Pancreas (tissue), 10 donors: ENCODE results near the gene ANKH. TPM values are rescaled to one million over a fixed set of nuclear protein-coding genes. Genes with fewer than 3 reads are reported as not detected.
A peak's percentile ranks its signal among the peaks of the same experiment; 100 is the strongest.

Experiments
- ATAC-seq, 4 donors: fragments of 200-7000 bp; cut with Tn5 transposase; one replicate each; pipeline versions ENCODE4 v1.8.0 to v1.9.1; 2020; ENCODE audit warnings: mild to moderate bottlenecking in 4 of 4, moderate library complexity in 4 of 4
- DNase-seq, 6 donors: peaks; one replicate each; pipeline ENCODE4 v3.0.0-alpha.2; 2020
- FAIRE-seq: peaks from 2 replicates; lab custom pipeline; 2012; peaks lifted over from hg19 to GRCh38; lab: Jason Lieb, UNC
- H3K27ac ChIP-seq, 4 donors: fragments of 200-600 bp; sonication (generic); 1 replicate in 3 of 4; 2 replicates in 1 of 4; pipeline versions ENCODE4 v1.5.0 to v1.8.0; 2020
- H3K27me3 ChIP-seq, 4 donors: fragments of 200-600 bp; one replicate each; pipeline ENCODE4 v1.8.0; 2021
- H3K36me3 ChIP-seq, 3 donors: fragments of 200-600 bp; sonication (generic) in 1 of 3; one replicate each; pipeline versions ENCODE4 v1.5.0 to v1.8.0; 2020 to 2021
- H3K4me1 ChIP-seq, 3 donors: fragments of 200-600 bp; one replicate each; pipeline ENCODE4 v1.8.0; 2021
- H3K4me3 ChIP-seq, 4 donors: fragments of 200-600 bp; sonication (generic) in 2 of 4; one replicate each; pipeline versions ENCODE4 v1.5.0 to v1.8.0; 2020 to 2021
- H3K9me3 ChIP-seq, 4 donors: fragments of 200-600 bp; one replicate each; pipeline ENCODE4 v1.8.0; 2021
- CTCF ChIP-seq, 4 donors: fragments of 200-600 bp; sonication (generic) in 3 of 4; IDR thresholded peaks; one replicate each; pipeline versions ENCODE4 v1.5.0 to v1.8.0; 2021; ENCODE audit warnings: antibody characterized with exemption in 4 of 4
- WGBS, 2 donors: extraction: QIAGEN DNeasy Blood & Tissue Kit; methylation state at CpG; one replicate each; pipeline ENCODE4 v1.1.7; 2013; 5-methylcytosine and 5-hydroxymethylcytosine counted together
- intact Hi-C, 3 donors: fragments of 100-400 bp; cut with DNase I; formaldehyde crosslinking; loops; one replicate each; pipeline versions ENCODE4 v1.11.1 to v1.14.2; 2022
- polyA plus RNA-seq, 2 donors: library from polyadenylated mRNA; stranded (reverse); fragments of 200-250 nt; gene quantifications; one replicate each; pipeline ENCODE4 v1.2.3, GENCODE V29; 2013
- total RNA-seq, 6 donors: library from RNA; stranded (reverse); fragmentation: NEBNext Ultra II Directional in 4 of 6; extraction: Animal tissue kit (Norgen Biotek cat#: 25700) in 4 of 6; gene quantifications; one replicate each; pipeline versions ENCODE4 v1.2.1 to v1.2.4, GENCODE V29; 2021 to 2023
- donor health status: healthy with polysubstance abuse.
- donor health status: DM: no; HTN: no; CAD: no; lungs with moderate emphysema.
- donor health status: DM: no; HTN: no; CAD: no.
- donor health status: control.
- donor health status: control.
- donor health status: Bipolar disorder and iron deficiency.
- donor health status: DM: yes; HTN: yes; CAD: no.
- donor health status: DM: no; HTN: no; CAD: no.
- donor health status: DM: no; HTN: no; CAD: no.
- donor health status: DM: yes; HTN: yes; CAD: no.

The ANKH gene
- total and polyA plus RNA-seq, 8 donors: 11.8 to 48.6 (median 37.7) TPM

GRCh38 chr5:14724633-14725032, 146.9 kb downstream of the ANKH start:
- whole genome bisulfite sequencing, 2 donors: 83 to 88% methylated on average over 10 of the region's 10 CpGs
- no peak for FAIRE-seq
- no peak for DNase-seq

DNA sequence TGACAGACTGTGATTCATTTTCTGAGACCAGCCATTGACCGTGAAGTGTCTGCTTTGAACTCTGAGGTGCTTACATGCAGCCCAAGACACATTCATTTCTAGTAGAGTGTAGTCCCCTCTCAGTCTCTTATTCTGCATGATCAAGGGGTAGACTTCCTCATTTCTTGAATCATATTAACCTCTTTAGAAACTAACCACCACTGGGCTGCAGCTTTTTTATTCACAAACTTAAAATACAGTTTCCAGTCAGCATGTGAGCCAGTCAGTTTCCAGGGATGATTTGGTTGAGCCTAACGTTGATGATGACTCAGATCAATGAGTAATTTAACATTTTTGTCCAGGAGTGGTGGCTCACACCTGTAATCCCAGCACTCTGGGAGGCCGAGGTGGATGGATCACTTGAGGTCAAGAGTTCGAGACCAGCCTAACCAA, 147.9 kb downstream of the ANKH start:
- Histone ChIP-seq H3K4me1 (no peaks in the 10 kb centered on the region), H3K36me3 (no peaks in the 10 kb centered on the region), H3K27ac (no peak overlapping the region), H3K4me3 (no peak overlapping the region), H3K27me3 (no peaks in the 10 kb centered on the region), H3K9me3 (no peaks in the 10 kb centered on the region)
- DNase-seq: no peak
- FAIRE-seq: no peak
- intact Hi-C loops: no loop called here
- TF ChIP-seq CTCF (IDR thresholded peaks at IDR 0.05): no peak
- 81 to 88% methylated on average over 4 of the region's 4 CpGs for WGBS, 2 donors
- no peak for ATAC-seq

More at GRCh38 chr5:14724633-14725032, 146.9 kb downstream of the ANKH start:
- Histone ChIP-seq H3K27me3 (no peaks in the 10 kb centered on the region), H3K36me3 (no peaks in the 10 kb centered on the region), H3K4me1 (no peaks in the 10 kb centered on the region), H3K4me3 (no peak overlapping the region), H3K9me3 (no peaks in the 10 kb centered on the region), H3K27ac (no peak overlapping the region)
- intact Hi-C loops: loop anchor here in 2 of 3 donors (5.0 kb wide), 2 partner anchors 278 to 298 kb away; no protein-coding TSS in a partner anchor
- peak in 1 of 4 donors; percentile 28 for ATAC-seq
- TF ChIP-seq CTCF (IDR thresholded peaks at IDR 0.05): no peak

DNA sequence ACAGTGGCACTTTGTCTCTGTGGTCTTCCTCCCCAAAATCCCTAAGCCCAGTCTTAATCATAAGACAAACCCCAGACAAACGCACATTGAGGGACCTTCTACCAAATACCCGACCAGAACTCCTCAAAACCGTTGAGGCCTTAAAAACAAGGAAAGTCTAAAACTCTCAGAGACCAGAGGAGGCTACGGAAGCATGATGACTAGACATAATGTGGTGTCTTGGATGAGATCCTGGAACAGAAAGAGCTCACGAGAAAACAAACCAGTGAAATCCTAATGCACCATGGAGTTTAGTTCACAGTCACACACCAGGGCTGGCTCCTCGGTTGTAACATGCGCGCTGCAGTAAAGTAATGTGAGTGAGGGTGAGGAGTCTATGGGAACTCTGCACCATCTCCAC, 148.7 kb downstream of the ANKH start:
- FAIRE-seq (no peak), ATAC-seq (no peak), DNase-seq (no peak)
- no peaks in the 10 kb centered on the region for H3K9me3 ChIP-seq
- no peak for TF ChIP-seq CTCF (IDR thresholded peaks at IDR 0.05)
- no peak overlapping the region for H3K27ac ChIP-seq
- H3K27me3 ChIP-seq: no peaks in the 10 kb centered on the region
- intact Hi-C loops: no loop called here
- no peaks in the 10 kb centered on the region for H3K36me3 ChIP-seq
- no peak overlapping the region for H3K4me3 ChIP-seq
- no peaks in the 10 kb centered on the region for H3K4me1 ChIP-seq
- 87 to 95% methylated on average over 8 of the region's 8 CpGs for WGBS, 2 donors

GRCh38 chr5:14721990-14722656, 149.5 kb downstream of the ANKH start:
- intact Hi-C loops: no loop called here
- TF ChIP-seq CTCF (IDR thresholded peaks at IDR 0.05): no peak
- Histone ChIP-seq H3K4me1 (no peaks in the 10 kb centered on the region), H3K27ac (no peak overlapping the region), H3K27me3 (no peaks in the 10 kb centered on the region), H3K4me3 (no peak overlapping the region), H3K9me3 (no peaks in the 10 kb centered on the region), H3K36me3 (no peaks in the 10 kb centered on the region)
- FAIRE-seq: no peak
- DNase-seq: no peak
- ATAC-seq: peak in 3 of 4 donors; percentile 32 to 68 (median 67)
- WGBS, 2 donors: 57 to 58% methylated on average over 7 of the region's 7 CpGs

GRCh38 chr5:14720236-14720923, 151.2 kb downstream of the ANKH start:
- ATAC-seq (peak in 1 of 4 donors; percentile 24), DNase-seq (no peak), FAIRE-seq (no peak)
- Histone ChIP-seq H3K27me3 (no peaks in the 10 kb centered on the region), H3K27ac (no peak overlapping the region), H3K4me3 (no peak overlapping the region), H3K9me3 (no peaks in the 10 kb centered on the region), H3K36me3 (peaks cover 0 to 6% (median 0%) of the 10 kb centered on the region in 3 donors), H3K4me1 (no peaks in the 10 kb centered on the region)
- 93 to 94% methylated on average over 3 of the region's 3 CpGs for WGBS, 2 donors
- intact Hi-C loops: no loop called here
- TF ChIP-seq CTCF (IDR thresholded peaks at IDR 0.05): no peak
